Kidney (tissue), 14 donors: Measurements from ENCODE around the gene FBXL2. TPM values are rescaled to one million over a fixed set of nuclear protein-coding genes. Genes with fewer than 3 reads are reported as not detected.

Experiments used
- DNase-seq, 5 donors: peaks; one replicate each; pipeline ENCODE4 v3.0.0-alpha.2; 2013 to 2020
- FAIRE-seq: peaks from 2 replicates; lab custom pipeline; 2012; peaks lifted over from hg19 to GRCh38; lab: Jason Lieb, UNC
- H3K27ac ChIP-seq, 2 donors: one replicate each; pipeline ENCODE4 v1.7.0; 2013; ENCODE audit warnings: low read depth in 2 of 2, low read length in 2 of 2, inconsistent platforms in 1 of 2
- H3K27me3 ChIP-seq: one replicate; pipeline ENCODE4 v1.7.1; 2013; ENCODE audit warnings: low read length, inconsistent platforms; ENCODE audit not compliant: control insufficient read depth, insufficient read depth
- H3K36me3 ChIP-seq, 3 donors: one replicate each; pipeline versions ENCODE4 v1.7.0 to v1.7.1; 2013; ENCODE audit warnings: low read length in 3 of 3, control low read depth in 1 of 3, inconsistent platforms in 1 of 3; ENCODE audit not compliant: insufficient read depth in 3 of 3, control insufficient read depth in 2 of 3
- H3K4me1 ChIP-seq, 3 donors: one replicate each; pipeline versions ENCODE4 v1.7.0 to v1.7.1; 2013; ENCODE audit warnings: low read length in 3 of 3, inconsistent platforms in 1 of 3, low read depth in 1 of 3; ENCODE audit not compliant: control insufficient read depth in 2 of 3, insufficient read depth in 2 of 3
- H3K4me3 ChIP-seq, 3 donors: one replicate each; pipeline versions ENCODE4 v1.7.0 to v1.8.1; 2013; ENCODE audit warnings: low read length in 3 of 3, control low read depth in 1 of 3, inconsistent platforms in 1 of 3
- H3K9ac ChIP-seq, 3 donors: one replicate each; pipeline versions ENCODE4 v1.7.0 to v1.7.1; 2013; ENCODE audit warnings: low read length in 3 of 3, control low read depth in 1 of 3, inconsistent platforms in 1 of 3
- H3K9me3 ChIP-seq, 3 donors: one replicate each; pipeline versions ENCODE4 v1.7.0 to v1.7.1; 2013; ENCODE audit warnings: low read length in 3 of 3, control low read depth in 1 of 3, inconsistent platforms in 1 of 3; ENCODE audit not compliant: control insufficient read depth in 2 of 3, insufficient read depth in 1 of 3
- CTCF ChIP-seq: IDR thresholded peaks from 3 replicates; pipeline ENCODE4 v1.5.1; 2012; ENCODE audit warnings: mild to moderate bottlenecking, moderate library complexity, borderline replicate concordance; ENCODE audit not compliant: insufficient read depth; ENCODE audit errors: extremely low read depth
- intact Hi-C: fragments of 100-400 bp; cut with DNase I; formaldehyde crosslinking; loops from one replicate; pipeline ENCODE4 v1.11.1; 2022
- polyA plus RNA-seq: library from polyadenylated mRNA; stranded (reverse); fragments of 350-450 nt; fragmentation: Illumina TruSeq; extraction: RNeasy Lipid Tissue Mini Kit (QIAGEN cat#74804); gene quantifications from one replicate; pipeline ENCODE4 v1.2.3, GENCODE V29; 2014; ENCODE audit warnings: low read depth, low replicate concordance; ENCODE audit not compliant: insufficient read depth
- total RNA-seq: library from RNA; stranded (reverse); fragmentation: NEBNext Ultra II Directional; extraction: Animal tissue kit (Norgen Biotek cat#: 25700); gene quantifications from one replicate; pipeline ENCODE4 v1.2.1, GENCODE V29; 2021
- donor health status: control.
- donor health status: control.
- donor health status: control.
- donor health status: control.
- donor health status: control.
- donor health status: DM: yes; HTN: yes; CAD: no.
- donor health status: Normal renal cell carcinoma (clear cell type).

The FBXL2 gene
- total and polyA plus RNA-seq, 2 donors from 2014 or later, result 10.8 to 18.3 TPM

- Histone ChIP-seq H3K27ac (no peak overlapping the region), H3K9me3 (peaks cover 0 to 4% (median 0%) of the 10 kb centered on the region in 3 donors), H3K4me1 (no peaks in the 10 kb centered on the region), H3K9ac (no peak overlapping the region), H3K4me3 (no peak overlapping the region), H3K27me3 (no peaks in the 10 kb centered on the region), H3K36me3 (no peaks in the 10 kb centered on the region)
- no peak for TF ChIP-seq CTCF
- FAIRE-seq (no peak), DNase-seq (no peak)
- intact Hi-C loops, result no loop called here
These were observed 36.1 kb downstream of the FBXL2 start for GRCh38 chr3:33313331-33313730.

GRCh38 chr3:33314993-33315392 is 37.8 kb downstream of the FBXL2 start:
- no peak for DNase-seq
- no peak overlapping the region for H3K4me3 ChIP-seq
- no peaks in the 10 kb centered on the region for H3K36me3 ChIP-seq
- intact Hi-C loops, result no loop called here
- H3K27me3 ChIP-seq, result no peaks in the 10 kb centered on the region
- H3K27ac ChIP-seq, result no peak overlapping the region
- peaks cover 0 to 4% (median 0%) of the 10 kb centered on the region in 3 donors for H3K9me3 ChIP-seq
- no peak for FAIRE-seq
- H3K4me1 ChIP-seq, result no peaks in the 10 kb centered on the region
- no peak for TF ChIP-seq CTCF
- no peak overlapping the region for H3K9ac ChIP-seq

- Histone ChIP-seq H3K9me3 (peaks cover 0 to 2% (median 0%) of the 10 kb centered on the region in 3 donors), H3K4me1 (no peaks in the 10 kb centered on the region), H3K27ac (no peak overlapping the region), H3K27me3 (no peaks in the 10 kb centered on the region), H3K9ac (no peak overlapping the region), H3K4me3 (no peak overlapping the region), H3K36me3 (no peaks in the 10 kb centered on the region)
- intact Hi-C loops, result no loop called here
- no peak for DNase-seq
- no peak for TF ChIP-seq CTCF
- FAIRE-seq, result no peak
These were observed 38.6 kb downstream of the FBXL2 start for GRCh38 chr3:33315826-33316225.

- Histone ChIP-seq H3K27ac (no peak overlapping the region), H3K4me1 (no peaks in the 10 kb centered on the region), H3K36me3 (no peaks in the 10 kb centered on the region), H3K9me3 (peaks cover 0 to 2% (median 0%) of the 10 kb centered on the region in 3 donors), H3K9ac (no peak overlapping the region), H3K27me3 (no peaks in the 10 kb centered on the region), H3K4me3 (no peak overlapping the region)
- no peak for DNase-seq
- intact Hi-C loops, result no loop called here
- FAIRE-seq, result no peak
- no peak for TF ChIP-seq CTCF
These were observed 40.9 kb downstream of the FBXL2 start for GRCh38 chr3:33317963-33318709.
